GM23338 (cell line): ENCODE data around the gene EFS.

Source experiments
- EZH2 ChIP-seq: fragments of 200-600 bp; sonication (generic); IDR thresholded peaks from one replicate; pipeline ENCODE4 v1.8.0; 2017; ENCODE audit warnings: antibody characterized with exemption, mild to moderate bottlenecking, low read depth; ENCODE audit not compliant: unreplicated experiment
- EZH2phosphoT487 ChIP-seq: fragments of 200-600 bp; sonication (generic); IDR thresholded peaks from one replicate; pipeline ENCODE4 v1.8.1; 2018; ENCODE audit warnings: antibody characterized with exemption; ENCODE audit not compliant: unreplicated experiment
- POLR2AphosphoS5 ChIP-seq: IDR thresholded peaks from 2 replicates; pipeline ENCODE4 v1.6.1; 2016; ENCODE audit warnings: antibody characterized with exemption, low read depth
- REST ChIP-seq: IDR thresholded peaks from one replicate; pipeline ENCODE4 v1.6.1; 2018; ENCODE audit warnings: antibody characterized with exemption; ENCODE audit not compliant: unreplicated experiment
- STAT1 ChIP-seq: IDR thresholded peaks from one replicate; pipeline ENCODE4 v1.6.1; 2016; ENCODE audit warnings: antibody characterized with exemption; ENCODE audit not compliant: unreplicated experiment
- TF ChIP-seq, protein P1 (sequence below), 2 experiments: fragments of 200-600 bp in 1 of 2; sonication (generic) in 1 of 2; conservative IDR thresholded peaks; 2 replicates each; pipeline versions ENCODE4 v1.5.1 to v1.6.1; 2016 to 2017; ENCODE audit warnings: antibody characterized with exemption in 2 of 2, low read depth in 2 of 2, mild to moderate bottlenecking in 2 of 2, moderate library complexity in 1 of 2

- TF ChIP-seq POLR2AphosphoS5 (no peak), EZH2 (no peak), REST (no peak), EZH2phosphoT487 (no peak), STAT1 (no peak)
- TF ChIP-seq, protein P1, sequence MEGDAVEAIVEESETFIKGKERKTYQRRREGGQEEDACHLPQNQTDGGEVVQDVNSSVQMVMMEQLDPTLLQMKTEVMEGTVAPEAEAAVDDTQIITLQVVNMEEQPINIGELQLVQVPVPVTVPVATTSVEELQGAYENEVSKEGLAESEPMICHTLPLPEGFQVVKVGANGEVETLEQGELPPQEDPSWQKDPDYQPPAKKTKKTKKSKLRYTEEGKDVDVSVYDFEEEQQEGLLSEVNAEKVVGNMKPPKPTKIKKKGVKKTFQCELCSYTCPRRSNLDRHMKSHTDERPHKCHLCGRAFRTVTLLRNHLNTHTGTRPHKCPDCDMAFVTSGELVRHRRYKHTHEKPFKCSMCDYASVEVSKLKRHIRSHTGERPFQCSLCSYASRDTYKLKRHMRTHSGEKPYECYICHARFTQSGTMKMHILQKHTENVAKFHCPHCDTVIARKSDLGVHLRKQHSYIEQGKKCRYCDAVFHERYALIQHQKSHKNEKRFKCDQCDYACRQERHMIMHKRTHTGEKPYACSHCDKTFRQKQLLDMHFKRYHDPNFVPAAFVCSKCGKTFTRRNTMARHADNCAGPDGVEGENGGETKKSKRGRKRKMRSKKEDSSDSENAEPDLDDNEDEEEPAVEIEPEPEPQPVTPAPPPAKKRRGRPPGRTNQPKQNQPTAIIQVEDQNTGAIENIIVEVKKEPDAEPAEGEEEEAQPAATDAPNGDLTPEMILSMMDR (conservative IDR thresholded peaks at IDR 0.05; ENCODE audit: low read depth in 2 of 2) = no peak
Measured at GRCh38 chr14:23322568-23323517, 42.1 kb downstream of the EFS start.
